Prostate gland (tissue), 2 donors: Measurements from ENCODE around the gene IGF1R. TPM values are rescaled to one million over a fixed set of nuclear protein-coding genes. Genes with fewer than 3 reads are reported as not detected.

Experiments used
- DNase-seq: peaks from one replicate; pipeline ENCODE4 v3.0.0-alpha.2; 2019; ENCODE audit warnings: low spot score
- H3K27ac ChIP-seq, 2 donors: fragments of 200-600 bp; sonication (generic); 2 replicates each; pipeline ENCODE4 v1.5.1; 2017 to 2019
- H3K27me3 ChIP-seq: fragments of 200-600 bp; sonication (generic); replicated peaks from 2 replicates; pipeline ENCODE4 v1.5.1; 2019; ENCODE audit not compliant: insufficient read depth
- H3K36me3 ChIP-seq, 2 donors: fragments of 200-600 bp; sonication (generic); 1 replicate in 1 of 2; 2 replicates in 1 of 2; pipeline versions ENCODE4 v1.5.1 to v1.8.1; 2017 to 2019
- H3K4me1 ChIP-seq: fragments of 200-600 bp; sonication (generic); replicated peaks from 2 replicates; pipeline ENCODE4 v1.5.1; 2019
- H3K4me3 ChIP-seq, 2 donors: fragments of 200-600 bp; sonication (generic); 2 replicates each; pipeline ENCODE4 v1.5.1; 2017 to 2019
- H3K9me3 ChIP-seq: fragments of 200-600 bp; sonication (generic); 2 replicates; pipeline ENCODE4 v1.5.1; 2017
- CTCF ChIP-seq, 4 experiments: fragments of 200-600 bp in 2 of 4; fragments of 450-650 bp in 2 of 4; sonication (generic) in 2 of 4; IDR thresholded peaks; 1 replicate in 3 of 4; 2 replicates in 1 of 4; pipeline ENCODE4 v1.5.1; 2016 to 2019; ENCODE audit warnings: antibody characterized with exemption in 4 of 4, mild to moderate bottlenecking in 2 of 4, moderate library complexity in 2 of 4
- POLR2A ChIP-seq: fragments of 450-650 bp; IDR thresholded peaks from one replicate; pipeline ENCODE4 v1.6.1; 2016; ENCODE audit warnings: antibody characterized with exemption, mild to moderate bottlenecking
- POLR2AphosphoS5 ChIP-seq: sonication (generic); formaldehyde crosslinking; IDR thresholded peaks from one replicate; pipeline ENCODE4 v1.6.1; 2017; ENCODE audit warnings: antibody characterized with exemption
- WGBS: methylation state at CpG from one replicate; pipeline ENCODE4 v1.1.5; 2018; 5-methylcytosine and 5-hydroxymethylcytosine counted together
- intact Hi-C: fragments of 100-400 bp; cut with DNase I; formaldehyde crosslinking; loops from one replicate; pipeline ENCODE4 v1.14.2; 2022
- microRNA-seq: library from miRNA; unstranded; fragments of <30 nt; microRNA quantifications from one replicate; pipeline ENCODE4, GENCODE V29; 2016
- small RNA-seq, 2 donors: library from RNA; depleted of rRNA; stranded (forward); fragments of <200 nt; gene quantifications; one replicate each; pipeline ENCODE3, GENCODE V24; 2016
- total RNA-seq, 2 donors: library from RNA; depleted of rRNA; stranded (reverse); fragments of >200 nt; gene quantifications; one replicate each; pipeline ENCODE4 v1.1.0, GENCODE V29; 2016

IGF1R gene
- total RNA-seq, 2 donors from 2014 or later, result 190 to 216 TPM

DNA sequence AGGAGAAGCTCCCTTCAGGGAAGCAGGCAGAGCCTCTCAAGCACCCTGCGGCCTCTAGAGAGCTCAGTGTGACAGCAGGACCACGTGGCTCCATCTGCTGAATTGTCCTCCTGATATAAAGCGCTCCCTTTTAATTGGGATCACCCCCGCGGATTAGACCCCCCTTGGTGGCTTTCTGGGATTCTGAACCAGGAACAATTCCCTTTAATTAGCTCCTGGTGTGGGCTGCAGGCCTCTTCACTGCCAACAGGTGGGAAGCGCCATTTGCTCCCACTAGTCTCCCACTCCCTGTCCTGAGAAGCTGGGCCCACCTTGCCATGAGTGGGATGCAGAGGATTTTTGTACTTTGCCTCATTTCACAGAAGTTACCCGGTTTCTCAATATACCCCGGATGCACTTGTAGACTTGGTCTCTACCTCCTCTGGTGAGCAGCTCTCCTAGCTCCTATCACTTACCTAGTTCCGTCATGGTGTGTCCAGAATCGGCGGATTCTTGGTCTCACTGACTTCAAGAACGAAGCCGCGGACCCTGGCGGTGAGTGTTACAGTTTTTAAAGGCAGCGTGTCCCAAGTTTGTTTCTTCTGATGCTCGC lies 358.7 kb downstream of the IGF1R start:
- Histone ChIP-seq H3K4me1 (no peaks in the 10 kb centered on the region), H3K27me3 (no peaks in the 10 kb centered on the region), H3K36me3 (no peaks in the 10 kb centered on the region), H3K4me3 (no peak overlapping the region), H3K27ac (no peak overlapping the region), H3K9me3 (no peaks in the 10 kb centered on the region)
- no peak for DNase-seq
- intact Hi-C loops, result no loop called here
- TF ChIP-seq POLR2A (no peak), POLR2AphosphoS5 (no peak), CTCF (IDR thresholded peaks at IDR 0.05) (no peak)
- 92% methylated on average over 17 of the region's 17 CpGs for WGBS

DNA sequence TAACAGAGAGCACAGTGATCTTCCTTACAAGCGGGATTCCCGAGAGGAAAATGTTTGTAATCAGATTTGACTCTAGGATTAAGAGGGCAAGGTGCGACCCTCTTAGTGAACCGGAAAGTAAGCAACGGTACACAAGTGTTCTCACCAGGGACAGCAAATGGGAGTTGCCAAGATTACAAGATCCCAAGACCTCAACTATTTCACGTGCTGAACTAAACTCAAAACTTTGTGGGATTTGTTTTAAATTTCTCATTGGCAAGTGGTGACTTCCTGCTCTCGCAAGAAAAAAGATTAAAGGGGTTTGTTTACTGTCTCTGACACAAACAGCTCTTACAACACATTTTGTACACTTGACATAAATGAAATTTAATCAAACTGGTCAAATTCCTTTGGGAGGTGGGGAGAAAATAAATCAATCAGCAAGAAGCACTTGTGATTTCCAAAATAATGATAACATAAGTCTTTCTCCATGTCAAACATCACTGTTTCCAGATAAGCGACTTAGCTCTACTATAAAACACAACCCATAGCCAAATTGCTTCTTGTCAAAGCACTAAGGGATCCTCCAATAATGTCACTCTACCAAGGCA lies 361.5 kb downstream of the IGF1R start:
- no peak overlapping the region for H3K27ac ChIP-seq
- no peak overlapping the region for H3K4me3 ChIP-seq
- intact Hi-C loops, result no loop called here
- no peaks in the 10 kb centered on the region for H3K4me1 ChIP-seq
- no peaks in the 10 kb centered on the region for H3K36me3 ChIP-seq
- no peaks in the 10 kb centered on the region for H3K27me3 ChIP-seq
- WGBS, result 48% methylated on average over 8 of the region's 8 CpGs
- no peak for DNase-seq
- no peaks in the 10 kb centered on the region for H3K9me3 ChIP-seq
- TF ChIP-seq POLR2A, result no peak
- TF ChIP-seq CTCF (IDR thresholded peaks at IDR 0.05), result no peak
- TF ChIP-seq POLR2AphosphoS5, result no peak

DNA sequence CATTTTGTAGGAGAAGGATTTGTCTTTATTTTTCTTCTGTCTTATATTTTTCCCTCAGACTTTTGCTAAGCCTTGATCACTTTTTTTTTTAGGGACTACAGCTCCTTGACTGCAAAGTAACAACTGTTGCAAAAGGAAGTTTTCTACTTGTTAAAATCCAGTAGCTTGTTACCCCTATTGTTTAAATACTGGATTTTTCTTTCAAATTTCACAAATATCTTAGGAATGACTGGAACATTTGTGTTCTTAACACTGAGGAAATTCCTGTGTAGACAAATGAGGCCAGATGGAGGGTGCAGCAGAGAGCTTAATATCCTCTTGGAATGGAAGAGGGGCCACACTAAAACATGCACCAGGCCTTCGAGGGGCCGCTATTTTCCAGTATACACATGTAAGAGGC lies 362.4 kb downstream of the IGF1R start:
- TF ChIP-seq POLR2AphosphoS5 (no peak), CTCF (IDR thresholded peaks at IDR 0.05) (no peak), POLR2A (no peak)
- DNase-seq, result no peak
- H3K4me1 ChIP-seq, result no peaks in the 10 kb centered on the region
- 95% methylated on average over 2 of the region's 2 CpGs for WGBS
- H3K27ac ChIP-seq, result no peak overlapping the region
- intact Hi-C loops, result no loop called here
- H3K4me3 ChIP-seq, result no peak overlapping the region
- no peaks in the 10 kb centered on the region for H3K27me3 ChIP-seq
- no peaks in the 10 kb centered on the region for H3K36me3 ChIP-seq
- no peaks in the 10 kb centered on the region for H3K9me3 ChIP-seq

Small RNAs within 50 kb of the gene (microRNA-seq; reads per million reads assigned to microRNA genes)
- gene MIR4714, result 0.42 reads per million

Small RNAs within 50 kb of the gene (small RNA-seq; reads per million reads assigned to genes)
- gene MIR4714, result 0 to 0.40 reads per million in 2 donors
